GM18909 (cell line): ENCODE data around the gene SRSF5.

Experiments
- ATAC-seq: cut with Tn5 transposase; IDR thresholded peaks from one replicate; pipeline ENCODE4 v1.9.1; 2021; ENCODE audit warnings: mild to moderate bottlenecking; ENCODE audit not compliant: unreplicated experiment, poor library complexity

SRSF5 gene

GRCh38 chr14:69769623-69770022, 2.7 kb downstream of the SRSF5 start:
- no peak for ATAC-seq

- no peak for ATAC-seq
Observed at GRCh38 chr14:69770559-69770958, 3.6 kb downstream of the SRSF5 start.

- no peak for ATAC-seq
Observed at GRCh38 chr14:69771136-69771535, 4.2 kb downstream of the SRSF5 start.

- ATAC-seq = no peak
Observed at GRCh38 chr14:69772082-69773017, 5.4 kb downstream of the SRSF5 start.

GRCh38 chr14:69773571-69774276, 6.8 kb downstream of the SRSF5 start:
- ATAC-seq = no peak

GRCh38 chr14:69775012-69775411, 8.1 kb downstream of the SRSF5 start:
- ATAC-seq = no peak

- ATAC-seq = no peak
Observed at GRCh38 chr14:69776875-69777453, 10.0 kb downstream of the SRSF5 start.

GRCh38 chr14:69779088-69779487, 12.1 kb downstream of the SRSF5 start:
- no peak for ATAC-seq

- no peak for ATAC-seq
Observed at GRCh38 chr14:69780092-69780491, 13.2 kb downstream of the SRSF5 start.

GRCh38 chr14:69780952-69781351, 14.0 kb downstream of the SRSF5 start:
- ATAC-seq = no peak

GRCh38 chr14:69784942-69785341, 18.0 kb downstream of the SRSF5 start:
- no peak for ATAC-seq

GRCh38 chr14:69786603-69787002, 19.7 kb downstream of the SRSF5 start:
- no peak for ATAC-seq

- no peak for ATAC-seq
Observed at GRCh38 chr14:69789118-69789640, 22.2 kb downstream of the SRSF5 start.

GRCh38 chr14:69792887-69793421, 26.0 kb downstream of the SRSF5 start:
- ATAC-seq = no peak

- no peak for ATAC-seq
Observed at GRCh38 chr14:69794791-69795190, 27.8 kb downstream of the SRSF5 start.

- no peak for ATAC-seq
Observed at GRCh38 chr14:69795691-69796090, 28.7 kb downstream of the SRSF5 start.

- ATAC-seq = no peak
Observed at GRCh38 chr14:69796797-69797500, 30.0 kb downstream of the SRSF5 start, which contains the start of gene SLC10A1. Gene SLC10A1, minus strand, starts transcription at chr14:69797241. Its CDS starts 86 bp downstream, at chr14:69797155.

GRCh38 chr14:69797573-69798338, 30.8 kb downstream of the SRSF5 start:
- no peak for ATAC-seq

- ATAC-seq = no peak
Observed at GRCh38 chr14:69798339-69798735, 31.4 kb downstream of the SRSF5 start.
